GM18511 (cell line): ENCODE results near the gene LGALS7.
"Not testable (repeated sequence)": the region's sequence is repeated elsewhere in the genome, so short reads cannot be mapped to it uniquely, and the experiment has no call there.

ENCODE experiments used
- ATAC-seq: cut with Tn5 transposase; IDR thresholded peaks from one replicate; pipeline ENCODE4 v1.9.1; 2021; ENCODE audit warnings: mild to moderate bottlenecking, moderate library complexity; ENCODE audit not compliant: unreplicated experiment

The LGALS7 gene

GRCh38 chr19:38773469-38774177, at the start of gene LGALS7:
LGALS7 (minus strand) TSS chr19:38773517; CDS start chr19:38773492, 25 bp downstream.
- ATAC-seq, result no peak

DNA sequence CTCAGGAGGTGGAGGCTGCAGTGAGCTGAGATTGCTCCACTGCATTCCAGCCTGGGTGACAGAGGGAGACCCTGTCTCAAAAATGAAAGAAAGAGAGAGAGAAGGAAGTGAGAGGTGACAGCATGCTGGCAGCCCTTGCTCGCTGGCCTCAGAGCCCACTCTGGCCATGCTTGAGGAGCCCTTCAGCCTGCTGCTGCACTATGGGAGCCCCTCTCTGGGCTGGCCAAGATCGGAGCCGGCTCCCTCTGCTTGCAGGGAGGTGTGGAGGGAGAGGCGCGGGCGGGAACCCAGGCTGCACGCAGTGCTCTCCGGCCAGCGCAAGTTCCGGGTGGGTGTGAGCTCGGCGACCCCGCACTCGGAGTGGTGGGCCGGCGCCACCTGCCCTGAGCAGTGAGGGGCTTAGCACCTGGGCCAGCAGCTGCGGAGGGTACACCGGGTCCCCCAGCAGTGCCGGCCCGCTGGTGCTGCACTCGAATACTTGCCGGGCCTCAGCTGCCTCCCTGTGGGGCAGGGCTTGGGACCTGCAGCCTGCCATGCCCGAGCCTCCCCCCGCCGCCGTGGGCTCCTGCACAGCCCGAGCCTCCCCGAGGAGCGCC, 48.0 kb upstream of the LGALS7 start:
- not testable (repeated sequence) for ATAC-seq

- no peak for ATAC-seq
Observed at GRCh38 chr19:38819231-38819920, 46.1 kb upstream of the LGALS7 start.

DNA sequence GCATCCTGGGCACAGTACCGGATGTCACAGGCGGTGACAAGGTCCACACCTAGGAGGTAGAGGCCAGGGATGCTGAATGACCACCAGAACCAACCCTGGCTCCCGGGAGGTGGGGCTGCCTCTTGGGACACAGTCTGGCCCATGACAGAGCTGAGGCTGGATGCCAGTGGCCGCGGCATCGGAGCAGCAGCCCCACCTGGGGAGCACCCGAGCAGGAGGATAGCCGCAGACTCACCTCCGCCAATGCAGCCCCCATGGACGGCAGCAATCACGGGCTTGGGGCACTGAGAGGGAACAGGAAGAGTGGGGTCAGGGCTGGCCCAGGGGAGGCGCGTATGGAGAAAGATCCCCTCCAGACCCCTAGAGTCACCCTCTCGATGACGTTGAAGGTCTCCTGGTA, 43.8 kb upstream of the LGALS7 start:
- no peak for ATAC-seq

- no peak for ATAC-seq
Observed at GRCh38 chr19:38816131-38816750, 42.9 kb upstream of the LGALS7 start.

GRCh38 chr19:38815059-38816001, 42.0 kb upstream of the LGALS7 start:
- ATAC-seq, result no peak

GRCh38 chr19:38813932-38814331, 40.6 kb upstream of the LGALS7 start:
- not testable (repeated sequence) for ATAC-seq

GRCh38 chr19:38813323-38813722, 40.0 kb upstream of the LGALS7 start:
- no peak for ATAC-seq

DNA sequence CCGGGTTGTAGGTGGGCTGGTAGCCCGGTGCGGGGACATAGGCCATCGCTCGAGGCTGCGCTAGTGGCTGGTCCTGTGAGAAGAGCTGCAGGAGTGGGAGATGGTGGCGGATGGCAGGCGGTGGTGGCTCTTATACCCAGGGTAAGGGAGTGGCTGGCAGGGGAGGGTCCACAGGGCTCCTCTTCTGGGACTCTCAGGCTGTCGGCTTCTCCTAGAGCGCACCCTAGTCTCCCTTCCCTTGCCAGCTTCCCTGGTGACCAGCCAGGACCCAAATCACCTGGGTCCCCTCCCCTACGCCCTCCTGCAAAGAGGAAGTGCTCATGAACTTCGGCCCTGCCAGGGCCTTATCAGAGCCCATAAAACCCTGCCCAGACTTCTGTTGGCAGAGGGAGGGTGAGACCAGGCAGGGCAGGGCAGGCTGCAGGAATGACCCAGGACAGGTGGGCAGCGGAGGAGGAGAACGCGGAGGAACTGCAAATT, 39.6 kb upstream of the LGALS7 start, which contains the start of gene LGALS4:
LGALS4 (minus strand) TSS at position 105 of the 480 bp plus-strand sequence; CDS start at position 46, 59 bp downstream.
- no peak for ATAC-seq

DNA sequence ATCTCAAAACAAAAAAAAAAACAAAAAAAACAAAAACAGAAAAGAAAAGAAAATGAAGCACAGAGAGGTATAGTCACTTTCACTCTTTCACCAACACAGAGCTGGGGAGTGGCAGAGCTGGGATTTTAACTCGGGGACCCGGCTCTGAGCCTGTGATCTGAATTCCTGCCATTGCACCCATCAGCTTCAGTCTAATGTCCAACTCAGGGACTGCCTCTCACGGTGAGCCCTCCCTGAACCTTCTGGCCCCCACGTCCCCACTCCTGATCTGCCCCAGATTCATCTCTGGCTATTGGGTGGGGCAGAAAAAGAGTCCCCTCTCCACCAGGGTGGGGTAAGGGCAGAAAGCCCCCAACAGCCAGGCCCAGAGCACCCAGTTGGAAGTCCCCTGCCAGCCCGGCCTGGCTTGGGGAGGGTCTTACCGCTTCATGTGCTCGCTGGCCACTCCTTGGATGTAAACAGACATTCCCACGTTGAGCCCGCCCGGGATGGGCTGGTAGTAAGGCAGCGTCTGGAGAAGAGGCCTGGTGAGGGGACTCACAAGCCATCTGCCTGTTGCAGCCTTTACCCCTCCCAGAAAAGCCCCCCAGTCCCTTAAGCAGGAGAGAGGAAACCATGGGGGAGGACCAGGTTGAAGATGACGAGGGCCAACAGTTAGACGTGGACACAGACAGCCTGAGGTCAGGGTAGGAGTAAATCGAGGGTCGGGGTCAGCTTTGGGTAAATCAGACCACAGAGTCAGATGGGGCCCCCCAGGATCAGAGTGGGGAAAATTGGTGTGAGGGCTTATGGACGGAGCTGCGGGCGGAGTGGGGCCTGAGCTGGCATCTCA, 38.9 kb upstream of the LGALS7 start:
- ATAC-seq, result no peak

- no peak for ATAC-seq
Observed at GRCh38 chr19:38809592-38810252, 36.4 kb upstream of the LGALS7 start.

GRCh38 chr19:38808741-38809140, 35.4 kb upstream of the LGALS7 start:
- no peak for ATAC-seq

DNA sequence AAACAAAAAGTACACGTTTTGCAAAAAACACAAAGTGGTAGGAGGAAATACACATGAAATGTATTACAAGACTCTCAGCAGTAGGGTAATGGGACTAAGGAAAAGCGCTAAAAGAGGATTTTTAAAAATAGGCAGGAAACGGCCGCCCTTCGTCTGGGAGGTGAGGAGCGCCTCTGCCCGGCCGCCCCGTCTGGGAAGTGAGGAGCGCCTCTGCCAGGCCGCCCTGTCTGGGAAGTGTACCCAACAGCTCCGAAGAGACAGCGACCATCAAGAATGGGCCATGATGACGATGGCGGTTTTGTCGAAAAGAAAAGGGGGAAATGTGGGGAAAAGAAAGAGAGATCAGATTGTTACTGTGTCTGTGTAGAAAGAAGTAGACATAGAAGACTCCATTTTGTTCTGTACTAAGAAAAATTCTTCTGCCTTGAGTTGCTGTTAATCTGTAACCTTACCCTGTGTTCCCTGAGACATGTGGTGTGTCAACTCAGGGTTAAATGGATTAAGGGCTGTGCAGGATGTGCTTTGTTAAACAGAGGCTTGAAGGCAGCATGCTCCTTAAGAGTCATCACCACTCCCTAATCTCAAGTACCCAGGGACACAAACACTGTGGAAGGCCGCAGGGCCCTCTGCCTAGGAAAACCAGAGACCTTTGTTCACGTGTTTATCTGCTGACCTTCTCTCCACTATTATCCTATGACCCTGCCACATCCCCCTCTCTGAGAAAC, 34.2 kb upstream of the LGALS7 start:
- not testable (repeated sequence) for ATAC-seq

GRCh38 chr19:38806371-38806770, 33.1 kb upstream of the LGALS7 start:
- ATAC-seq, result no peak

DNA sequence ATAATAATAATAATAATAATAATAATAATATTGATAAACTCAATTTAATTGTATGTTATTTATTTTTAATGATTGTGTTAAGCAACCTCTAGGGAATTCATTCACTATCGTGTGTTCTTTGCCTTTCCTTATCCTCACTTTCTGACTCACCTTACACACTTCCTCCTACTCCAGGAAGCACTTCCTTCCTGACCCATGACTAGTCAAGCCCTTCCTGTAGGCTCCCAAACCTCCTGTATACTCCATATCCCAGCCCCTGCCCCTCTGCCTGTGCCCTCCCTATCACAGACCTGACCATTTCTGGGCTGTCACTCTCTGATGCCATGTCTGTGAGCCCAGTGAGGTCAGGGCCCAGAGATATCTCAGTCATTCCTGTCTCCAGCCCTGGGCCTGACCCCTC, 31.9 kb upstream of the LGALS7 start:
- no peak for ATAC-seq

DNA sequence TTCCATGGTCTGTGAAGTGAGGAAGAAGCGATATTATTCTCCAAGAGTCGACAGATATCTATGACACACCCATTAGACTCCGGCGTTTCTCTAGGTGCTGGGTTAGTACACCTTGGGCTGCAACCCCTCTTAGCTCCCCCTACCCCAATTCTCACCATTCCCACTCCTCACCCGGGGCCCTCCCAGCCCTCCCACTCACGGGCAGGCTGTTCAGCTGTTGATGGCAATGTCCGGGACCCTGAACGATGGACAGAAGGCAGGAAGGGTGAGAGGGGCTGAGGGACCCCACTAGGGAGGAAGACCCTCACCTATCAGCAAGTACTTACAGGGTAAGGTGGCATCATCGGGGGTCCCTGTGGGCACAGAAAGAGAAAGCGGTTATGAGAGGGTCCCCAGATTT, 30.2 kb upstream of the LGALS7 start:
- no peak for ATAC-seq

- ATAC-seq, result no peak
Observed at GRCh38 chr19:38801359-38802095, 28.2 kb upstream of the LGALS7 start.
